RPMI7951 (cell line): ENCODE results near the gene COMMD1. TPM values are rescaled to one million over a fixed set of nuclear protein-coding genes. Genes with fewer than 3 reads are reported as not detected.
"Not testable (repeated sequence)": the region's sequence is repeated elsewhere in the genome, so short reads cannot be mapped to it uniquely, and the experiment has no call there.

Experiments
- DNase-seq: peaks from one replicate; pipeline ENCODE4 v3.0.0-alpha.2; 2012; ENCODE audit warnings: low read depth
- total RNA-seq: library from RNA; depleted of rRNA; stranded (reverse); fragments of >200 nt; shearing (Covaris generic); gene quantifications from 2 replicates; pipeline ENCODE4 v1.2.3, GENCODE V29; 2014

Gene COMMD1
- total RNA-seq, 1 experiment from 2014 or later: 78.7 TPM

- DNase-seq: no peak
Observed at GRCh38 chr2:61962095-61962984, 56.9 kb downstream of the COMMD1 start.

- no peak for DNase-seq
Observed at GRCh38 chr2:61966087-61966727, 60.7 kb downstream of the COMMD1 start.

- DNase-seq: peak; percentile 10
Observed at GRCh38 chr2:61967262-61967661, 61.8 kb downstream of the COMMD1 start.

DNA sequence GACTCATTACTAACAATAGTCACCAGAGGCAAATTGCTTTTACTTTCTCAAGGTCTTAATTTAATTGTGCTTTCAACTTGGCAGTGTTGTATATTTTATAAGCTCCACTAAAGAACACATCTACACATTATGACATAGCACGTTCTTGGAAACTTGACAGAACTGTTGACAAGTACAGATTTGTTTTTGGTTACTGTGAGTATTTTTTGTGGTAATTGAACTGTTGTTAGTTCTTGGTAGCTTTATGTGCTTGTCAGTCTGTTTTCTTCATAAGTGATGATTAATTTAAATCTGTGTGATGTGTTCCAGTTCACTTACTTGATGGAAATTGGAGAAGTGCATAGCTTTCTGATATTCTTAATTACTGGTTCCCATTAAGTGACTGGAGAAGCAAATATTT is 63.9 kb downstream of the COMMD1 start:
- no peak for DNase-seq

- DNase-seq: no peak
Observed at GRCh38 chr2:61970807-61971556, 65.5 kb downstream of the COMMD1 start.

- peak; percentile 9 for DNase-seq
Observed at GRCh38 chr2:61978522-61978921, 73.0 kb downstream of the COMMD1 start.

GRCh38 chr2:61980758-61981157 is 75.3 kb downstream of the COMMD1 start:
- no peak for DNase-seq

- no peak for DNase-seq
Observed at GRCh38 chr2:61984682-61985081, 79.2 kb downstream of the COMMD1 start.

- DNase-seq: peak; percentile 64
Observed at GRCh38 chr2:61988462-61989366, 83.2 kb downstream of the COMMD1 start.

- peak; percentile 53 for DNase-seq
Observed at GRCh38 chr2:61993422-61994024, 88.0 kb downstream of the COMMD1 start.

- no peak for DNase-seq
Observed at GRCh38 chr2:61994531-61994930, 89.1 kb downstream of the COMMD1 start.

- no peak for DNase-seq
Observed at GRCh38 chr2:61995065-61995464, 89.6 kb downstream of the COMMD1 start.

- no peak for DNase-seq
Observed at GRCh38 chr2:61995515-61995914, 90.0 kb downstream of the COMMD1 start.

GRCh38 chr2:61998426-61998825 is 93.0 kb downstream of the COMMD1 start:
- no peak for DNase-seq

DNA sequence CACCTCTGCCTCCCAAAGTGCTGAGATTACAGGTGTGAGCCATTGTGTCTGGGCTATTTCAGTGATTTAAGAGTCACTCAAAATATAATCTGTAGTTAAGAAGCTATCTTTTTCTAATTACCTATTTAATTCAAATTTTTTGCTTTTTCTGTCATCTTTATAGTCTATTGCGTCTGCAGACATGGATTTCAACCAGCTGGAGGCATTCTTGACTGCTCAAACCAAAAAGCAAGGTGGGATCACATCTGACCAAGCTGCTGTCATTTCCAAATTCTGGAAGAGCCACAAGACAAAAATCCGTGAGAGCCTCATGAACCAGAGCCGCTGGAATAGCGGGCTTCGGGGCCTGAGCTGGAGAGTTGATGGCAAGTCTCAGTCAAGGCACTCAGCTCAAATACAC is 95.1 kb downstream of the COMMD1 start:
- no peak for DNase-seq

- DNase-seq: no peak
Observed at GRCh38 chr2:62001431-62001830, 96.0 kb downstream of the COMMD1 start.

- not testable (repeated sequence) for DNase-seq
Observed at GRCh38 chr2:62004428-62004827, 99.0 kb downstream of the COMMD1 start.

- DNase-seq: no peak
Observed at GRCh38 chr2:62007555-62007954, 102.1 kb downstream of the COMMD1 start.

DNA sequence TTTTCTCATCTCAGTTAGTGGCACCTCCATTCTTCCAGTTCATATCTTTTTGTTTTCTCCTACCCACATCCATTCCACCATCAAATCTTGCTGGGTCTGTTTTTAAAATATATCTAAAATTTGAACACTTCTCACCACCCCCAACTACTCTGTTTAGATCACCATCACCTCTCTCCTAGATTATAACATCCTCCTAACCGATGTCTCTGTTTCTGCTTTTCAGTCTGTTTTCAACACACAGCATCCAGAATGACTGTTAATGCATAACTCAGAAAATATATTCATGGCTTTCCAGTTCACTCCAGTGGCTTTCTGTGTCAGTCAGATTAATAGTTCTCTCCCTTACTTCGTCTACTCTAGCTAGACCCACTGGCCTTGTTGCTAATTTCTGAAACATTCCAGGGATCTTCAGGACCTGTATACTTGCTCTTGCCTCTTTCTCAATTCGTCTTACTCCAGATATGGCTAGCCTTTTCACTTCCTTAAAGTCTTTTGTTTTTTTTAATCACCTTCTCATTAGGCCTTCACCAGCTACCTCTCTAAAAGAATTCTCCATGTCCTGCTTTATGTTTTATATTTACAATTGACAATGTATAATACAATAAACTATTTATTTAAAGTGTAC is 105.3 kb downstream of the COMMD1 start:
- DNase-seq: no peak

DNA sequence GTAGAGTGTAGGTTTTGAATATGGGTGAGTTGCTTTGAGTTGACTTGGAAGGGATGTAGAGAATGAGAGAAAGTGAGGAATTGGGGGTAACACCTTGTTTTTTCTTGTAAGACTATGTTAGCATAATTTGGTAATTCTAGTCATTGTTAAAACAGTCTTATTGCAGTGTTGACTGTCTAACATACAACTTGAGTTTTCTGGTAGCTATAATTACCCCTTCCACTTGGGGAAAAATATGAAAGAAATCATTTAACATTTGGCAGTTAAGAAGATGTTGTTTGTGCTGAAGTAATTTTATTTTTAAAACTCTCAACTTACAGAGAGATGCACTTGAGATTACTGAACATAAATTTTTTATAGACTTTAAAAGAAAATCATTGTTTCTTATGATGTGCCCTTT is 108.2 kb downstream of the COMMD1 start:
- DNase-seq: no peak
